Liver (tissue), 3 donors: Measurements from ENCODE around the gene TSPAN12.
"Not testable (repeated sequence)": the region's sequence is repeated elsewhere in the genome, so short reads cannot be mapped to it uniquely, and the experiment has no call there.

Experiments used
- EGR1 ChIP-seq, 2 donors: IDR thresholded peaks; 2 replicates each; pipeline ENCODE4 v1.6.1; 2016 to 2018; ENCODE audit warnings: antibody characterized with exemption in 2 of 2, low read depth in 2 of 2
- GABPA ChIP-seq, 2 donors: IDR thresholded peaks in 1 of 2; conservative IDR thresholded peaks in 1 of 2; 2 replicates each; pipeline ENCODE4 v1.6.1; 2016; ENCODE audit warnings: antibody characterized with exemption in 2 of 2, mild to moderate bottlenecking in 1 of 2, moderate library complexity in 1 of 2
- JUND ChIP-seq, 2 donors: IDR thresholded peaks; 2 replicates each; pipeline ENCODE4 v1.6.1; 2016; ENCODE audit warnings: antibody characterized with exemption in 2 of 2
- YY1 ChIP-seq: IDR thresholded peaks from 2 replicates; pipeline ENCODE4 v1.6.1; 2016; ENCODE audit warnings: antibody characterized with exemption, mild to moderate bottlenecking
- TF ChIP-seq, protein P1 (sequence below): fragments of 150-350 bp; IDR thresholded peaks from 2 replicates; pipeline ENCODE4 v1.5.1; 2017; ENCODE audit warnings: improper control_type of control experiment, low read depth, low read length; ENCODE audit not compliant: missing input control
- TF ChIP-seq, protein P2 (sequence below): IDR thresholded peaks from 2 replicates; pipeline ENCODE4 v1.6.1; 2016; ENCODE audit warnings: antibody characterized with exemption
- donor health status: healthy.
- donor health status: healthy.

DNA sequence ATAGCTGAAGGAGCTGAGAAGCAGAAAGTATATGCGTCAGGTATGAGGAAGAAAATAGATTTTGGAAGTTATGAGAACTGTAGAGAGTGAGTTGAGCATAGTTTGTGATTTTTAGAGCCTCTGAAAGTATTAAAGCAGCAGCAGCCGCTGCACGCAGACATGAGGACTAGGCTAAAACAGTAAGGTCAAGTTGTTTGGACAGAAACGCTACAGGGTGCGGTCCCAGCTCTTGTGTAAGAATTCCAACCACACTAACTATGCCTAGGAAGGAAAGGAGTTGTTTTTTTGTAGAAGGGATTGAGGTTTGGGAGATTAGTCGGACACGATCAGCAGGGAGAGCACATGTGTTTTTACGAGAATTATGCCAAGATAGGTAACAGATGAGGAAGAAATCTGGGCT lies 78.9 kb downstream of the TSPAN12 start:
- TF ChIP-seq, protein P1, sequence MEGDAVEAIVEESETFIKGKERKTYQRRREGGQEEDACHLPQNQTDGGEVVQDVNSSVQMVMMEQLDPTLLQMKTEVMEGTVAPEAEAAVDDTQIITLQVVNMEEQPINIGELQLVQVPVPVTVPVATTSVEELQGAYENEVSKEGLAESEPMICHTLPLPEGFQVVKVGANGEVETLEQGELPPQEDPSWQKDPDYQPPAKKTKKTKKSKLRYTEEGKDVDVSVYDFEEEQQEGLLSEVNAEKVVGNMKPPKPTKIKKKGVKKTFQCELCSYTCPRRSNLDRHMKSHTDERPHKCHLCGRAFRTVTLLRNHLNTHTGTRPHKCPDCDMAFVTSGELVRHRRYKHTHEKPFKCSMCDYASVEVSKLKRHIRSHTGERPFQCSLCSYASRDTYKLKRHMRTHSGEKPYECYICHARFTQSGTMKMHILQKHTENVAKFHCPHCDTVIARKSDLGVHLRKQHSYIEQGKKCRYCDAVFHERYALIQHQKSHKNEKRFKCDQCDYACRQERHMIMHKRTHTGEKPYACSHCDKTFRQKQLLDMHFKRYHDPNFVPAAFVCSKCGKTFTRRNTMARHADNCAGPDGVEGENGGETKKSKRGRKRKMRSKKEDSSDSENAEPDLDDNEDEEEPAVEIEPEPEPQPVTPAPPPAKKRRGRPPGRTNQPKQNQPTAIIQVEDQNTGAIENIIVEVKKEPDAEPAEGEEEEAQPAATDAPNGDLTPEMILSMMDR = not testable (repeated sequence)
- TF ChIP-seq JUND (IDR thresholded peaks at IDR 0.05); YY1; GABPA (IDR thresholded peaks at IDR 0.05 in 1 of 2, conservative IDR thresholded peaks at IDR 0.05 in 1 of 2); EGR1 (IDR thresholded peaks at IDR 0.05; ENCODE audit: low read depth in 2 of 2): not testable (repeated sequence)
- TF ChIP-seq, protein P2, sequence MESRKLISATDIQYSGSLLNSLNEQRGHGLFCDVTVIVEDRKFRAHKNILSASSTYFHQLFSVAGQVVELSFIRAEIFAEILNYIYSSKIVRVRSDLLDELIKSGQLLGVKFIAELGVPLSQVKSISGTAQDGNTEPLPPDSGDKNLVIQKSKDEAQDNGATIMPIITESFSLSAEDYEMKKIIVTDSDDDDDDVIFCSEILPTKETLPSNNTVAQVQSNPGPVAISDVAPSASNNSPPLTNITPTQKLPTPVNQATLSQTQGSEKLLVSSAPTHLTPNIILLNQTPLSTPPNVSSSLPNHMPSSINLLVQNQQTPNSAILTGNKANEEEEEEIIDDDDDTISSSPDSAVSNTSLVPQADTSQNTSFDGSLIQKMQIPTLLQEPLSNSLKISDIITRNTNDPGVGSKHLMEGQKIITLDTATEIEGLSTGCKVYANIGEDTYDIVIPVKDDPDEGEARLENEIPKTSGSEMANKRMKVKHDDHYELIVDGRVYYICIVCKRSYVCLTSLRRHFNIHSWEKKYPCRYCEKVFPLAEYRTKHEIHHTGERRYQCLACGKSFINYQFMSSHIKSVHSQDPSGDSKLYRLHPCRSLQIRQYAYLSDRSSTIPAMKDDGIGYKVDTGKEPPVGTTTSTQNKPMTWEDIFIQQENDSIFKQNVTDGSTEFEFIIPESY = not testable (repeated sequence)
